ENCODE results near the gene C11orf98. TPM values are rescaled to one million over a fixed set of nuclear protein-coding genes. Genes with fewer than 3 reads are reported as not detected.

The C11orf98 gene
- total RNA-seq, 1 experiment from 2014 or later = 81.2 TPM

DNA sequence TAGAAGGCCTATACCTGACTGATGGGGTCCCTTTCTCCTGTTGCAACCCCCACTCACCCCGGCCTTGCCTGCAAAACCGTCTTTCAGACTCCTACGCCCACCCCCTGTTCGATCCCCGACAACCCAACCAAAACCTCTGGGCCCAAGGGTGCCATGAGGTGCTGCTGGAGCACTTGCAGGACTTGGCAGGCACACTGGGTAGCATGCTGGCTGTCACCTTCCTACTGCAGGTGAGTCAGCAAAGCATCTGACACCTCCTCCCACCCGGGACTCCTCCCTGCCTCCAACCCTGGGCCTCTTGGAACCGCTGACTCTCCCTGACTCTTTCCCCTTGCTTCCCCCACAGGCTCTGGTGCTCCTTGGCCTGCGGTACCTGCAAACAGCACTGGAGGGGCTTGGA is 50.7 kb downstream of the C11orf98 start:
- intact Hi-C loops (cut with micrococcal nuclease) = loop anchor here (5.0 kb wide), 2 partner anchors 33 to 42 kb away; partner anchors contain the start of genes EEF1G and GANAB
- Mint-ChIP-seq H3K27me3 (ENCODE audit: insufficient read depth, unreplicated experiment) (no peaks in the 10 kb centered on the region), H3K9me3 (ENCODE audit: unreplicated experiment) (no peaks in the 10 kb centered on the region), H3K4me3 (ENCODE audit: unreplicated experiment) (no peak overlapping the region), H3K36me3 (ENCODE audit: insufficient read depth, unreplicated experiment) (peaks cover 38% of the 10 kb centered on the region), H3K4me1 (ENCODE audit: insufficient read depth, unreplicated experiment) (peaks cover 10% of the 10 kb centered on the region), H3K27ac (ENCODE audit: low read depth, unreplicated experiment) (peak overlapping the region; percentile 57)
- TF ChIP-seq, protein P1, sequence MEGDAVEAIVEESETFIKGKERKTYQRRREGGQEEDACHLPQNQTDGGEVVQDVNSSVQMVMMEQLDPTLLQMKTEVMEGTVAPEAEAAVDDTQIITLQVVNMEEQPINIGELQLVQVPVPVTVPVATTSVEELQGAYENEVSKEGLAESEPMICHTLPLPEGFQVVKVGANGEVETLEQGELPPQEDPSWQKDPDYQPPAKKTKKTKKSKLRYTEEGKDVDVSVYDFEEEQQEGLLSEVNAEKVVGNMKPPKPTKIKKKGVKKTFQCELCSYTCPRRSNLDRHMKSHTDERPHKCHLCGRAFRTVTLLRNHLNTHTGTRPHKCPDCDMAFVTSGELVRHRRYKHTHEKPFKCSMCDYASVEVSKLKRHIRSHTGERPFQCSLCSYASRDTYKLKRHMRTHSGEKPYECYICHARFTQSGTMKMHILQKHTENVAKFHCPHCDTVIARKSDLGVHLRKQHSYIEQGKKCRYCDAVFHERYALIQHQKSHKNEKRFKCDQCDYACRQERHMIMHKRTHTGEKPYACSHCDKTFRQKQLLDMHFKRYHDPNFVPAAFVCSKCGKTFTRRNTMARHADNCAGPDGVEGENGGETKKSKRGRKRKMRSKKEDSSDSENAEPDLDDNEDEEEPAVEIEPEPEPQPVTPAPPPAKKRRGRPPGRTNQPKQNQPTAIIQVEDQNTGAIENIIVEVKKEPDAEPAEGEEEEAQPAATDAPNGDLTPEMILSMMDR (IDR thresholded peaks at IDR 0.05; ENCODE audit: unreplicated experiment) = no peak
- peak; percentile 62 for DNase-seq (ENCODE audit: unreplicated experiment)
- POLR2A ChIA-PET = interaction anchor here (1.1 to 8.4 kb wide), 2 partner anchors 14 to 173 kb away, joined by 3 to 98 read pairs; partner anchors contain the start of genes MTA2 and TMEM179B
- BruUV-seq (replicated peaks) = no TSS peak
- CTCF ChIA-PET = interaction anchor here (1.5 to 4.2 kb wide), 2 partner anchors 11 to 22 kb away, joined by 7 to 39 read pairs; partner anchors contain the start of gene TUT1

DNA sequence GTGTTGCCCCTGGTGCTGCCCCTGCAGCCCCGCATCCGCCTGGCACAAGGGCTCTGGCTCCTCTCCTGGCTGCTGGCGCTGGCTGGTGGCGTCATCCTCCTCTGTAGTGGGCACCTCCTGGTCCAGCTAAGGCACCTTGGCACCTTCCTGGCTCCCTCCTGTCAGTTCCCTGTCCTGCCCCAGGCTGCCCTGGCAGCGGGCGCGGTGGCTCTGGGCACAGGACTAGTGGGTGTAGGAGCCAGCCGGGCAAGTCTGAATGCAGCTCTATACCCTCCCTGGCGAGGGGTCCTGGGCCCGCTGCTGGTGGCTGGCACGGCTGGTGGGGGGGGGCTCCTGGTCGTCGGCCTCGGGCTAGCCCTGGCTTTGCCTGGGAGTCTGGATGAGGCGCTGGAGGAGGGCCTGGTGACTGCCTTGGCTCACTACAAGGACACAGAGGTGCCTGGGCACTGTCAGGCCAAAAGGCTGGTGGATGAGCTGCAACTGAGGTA is 51.7 kb downstream of the C11orf98 start:
- intact Hi-C loops (cut with micrococcal nuclease) = loop anchor here (2.0 to 5.0 kb wide), 4 partner anchors 21 to 81 kb away; partner anchors contain the start of genes EEF1G and GANAB
- DNase-seq (ENCODE audit: unreplicated experiment) = no peak
- peak overlapping the region; percentile 39 for H3K4me3 Mint-ChIP-seq (ENCODE audit: unreplicated experiment)
- no TSS peak for BruUV-seq (replicated peaks)
- ChIA-PET POLR2A (interaction anchor here (0.6 to 8.4 kb wide), 12 partner anchors 8 to 1073 kb away, joined by 3 to 98 read pairs (median 4); partner anchors contain the start of genes B3GAT3, C11orf98, CSKMT and MTA2), CTCF (interaction anchor here (0.6 to 4.2 kb wide), 8 partner anchors 9 to 220 kb away, joined by 3 to 39 read pairs (median 3); partner anchors contain the start of gene TUT1)
- H3K36me3 Mint-ChIP-seq (ENCODE audit: insufficient read depth, unreplicated experiment) = peaks cover 31% of the 10 kb centered on the region
- no peak overlapping the region for H3K27ac Mint-ChIP-seq (ENCODE audit: low read depth, unreplicated experiment)
- TF ChIP-seq, protein P1 (IDR thresholded peaks at IDR 0.05; ENCODE audit: unreplicated experiment) = no peak
- no peaks in the 10 kb centered on the region for H3K27me3 Mint-ChIP-seq (ENCODE audit: insufficient read depth, unreplicated experiment)
- H3K4me1 Mint-ChIP-seq (ENCODE audit: insufficient read depth, unreplicated experiment) = peaks cover 10% of the 10 kb centered on the region
- H3K9me3 Mint-ChIP-seq (ENCODE audit: unreplicated experiment) = no peaks in the 10 kb centered on the region

Other genes with a start within 250 kb of the C11orf98 start
- gene SCGB1A1, start 246.2 kb downstream of the C11orf98 start, total RNA-seq (2022) = not detected in 2 replicates
- 416 and 429 TPM in 2 replicates for gene AHNAK, start 118.4 kb downstream of the C11orf98 start, total RNA-seq (2022)
- 1,510 and 1,855 TPM in 2 replicates for gene EEF1G, start 91.3 kb downstream of the C11orf98 start, total RNA-seq (2022)
- 26.0 and 28.3 TPM in 2 replicates for gene TUT1, start 73.7 kb downstream of the C11orf98 start, total RNA-seq (2022)
- 139 and 176 TPM in 2 replicates for gene MTA2, start 63.3 kb downstream of the C11orf98 start, total RNA-seq (2022)
- gene EML3, start 52.4 kb downstream of the C11orf98 start, total RNA-seq (2022) = 33.9 and 43.7 TPM in 2 replicates
- gene ROM1, start 52.0 kb downstream of the C11orf98 start, total RNA-seq (2022) = 2.5 and 2.9 TPM in 2 replicates
- gene B3GAT3, start 43.2 kb downstream of the C11orf98 start, total RNA-seq (2022) = 40.1 and 42.4 TPM in 2 replicates
- gene GANAB, start 18.6 kb downstream of the C11orf98 start, total RNA-seq (2022) = 364 and 374 TPM in 2 replicates
- 17.4 and 19.3 TPM in 2 replicates for gene INTS5, start 11.9 kb downstream of the C11orf98 start, total RNA-seq (2022)
- 15.4 and 31.2 TPM in 2 replicates for gene CSKMT, start 102 bp upstream of the C11orf98 start, total RNA-seq (2022)
- 11.6 and 13.8 TPM in 2 replicates for gene UQCC3, start 6.5 kb upstream of the C11orf98 start, total RNA-seq (2022)
- 8.3 and 8.7 TPM in 2 replicates for gene LBHD1, start 7.1 kb upstream of the C11orf98 start, total RNA-seq (2022)
- 146 and 153 TPM in 2 replicates for gene UBXN1, start 13.9 kb upstream of the C11orf98 start, total RNA-seq (2022)
- gene LRRN4CL, start 24.3 kb upstream of the C11orf98 start, total RNA-seq (2022) = 0.42 and 0.81 TPM in 2 replicates
- gene BSCL2, start 42.2 kb upstream of the C11orf98 start, total RNA-seq (2022) = 33.1 and 46.6 TPM in 2 replicates
- gene GNG3, start 42.5 kb upstream of the C11orf98 start, total RNA-seq (2022) = not detected in 2 replicates
- gene HNRNPUL2, start 62.2 kb upstream of the C11orf98 start, total RNA-seq (2022) = 36.4 and 36.6 TPM in 2 replicates
- 27.3 and 31.9 TPM in 2 replicates for gene TTC9C, start 63.3 kb upstream of the C11orf98 start, total RNA-seq (2022)
- gene ZBTB3, start 89.0 kb upstream of the C11orf98 start, total RNA-seq (2022) = 7.1 and 11.6 TPM in 2 replicates
- 95.0 and 95.1 TPM in 2 replicates for gene POLR2G, start 96.4 kb upstream of the C11orf98 start, total RNA-seq (2022)
- 11.6 and 12.0 TPM in 2 replicates for gene TAF6L, start 106.2 kb upstream of the C11orf98 start, total RNA-seq (2022)
- gene TMEM179B, start 122.2 kb upstream of the C11orf98 start, total RNA-seq (2022) = 45.1 and 47.8 TPM in 2 replicates
- 9.6 and 9.9 TPM in 2 replicates for gene TMEM223, start 126.8 kb upstream of the C11orf98 start, total RNA-seq (2022)
- gene NXF1, start 140.2 kb upstream of the C11orf98 start, total RNA-seq (2022) = 47.6 and 53.3 TPM in 2 replicates
- 71.8 and 72.0 TPM in 2 replicates for gene STX5, start 166.8 kb upstream of the C11orf98 start, total RNA-seq (2022)
- not detected in 2 replicates for gene TEX54, start 167.6 kb upstream of the C11orf98 start, total RNA-seq (2022)
- 91.3 and 115 TPM in 2 replicates for gene WDR74, start 174.4 kb upstream of the C11orf98 start, total RNA-seq (2022)
- 838 and 896 TPM in 2 replicates for gene SLC3A2, start 215.7 kb upstream of the C11orf98 start, total RNA-seq (2022)

Data from MCF 10A (cell line).